B cell (primary cell): ENCODE results near the gene POLL. TPM values are rescaled to one million over a fixed set of nuclear protein-coding genes. Genes with fewer than 3 reads are reported as not detected.

ENCODE experiments used
- ATAC-seq: fragments of 200-7000 bp; cut with Tn5 transposase; one replicate; pipeline ENCODE4 v1.10.0; 2021; ENCODE audit warnings: low read depth, mild to moderate bottlenecking, moderate number of reproducible peaks, moderate library complexity
- CTCF ChIA-PET: fragments of 350-600 bp; sonication (Branson Sonifier 250); formaldehyde crosslinking; loops from one replicate; lab custom pipeline; 2021; ENCODE audit warnings: antibody characterized with exemption, inconsistent platforms; lab: Charles Lee
- POLR2A ChIA-PET: fragments of 350-600 bp; sonication (Branson Sonifier 250); formaldehyde crosslinking; loops from one replicate; lab custom pipeline; 2021; ENCODE audit warnings: antibody characterized with exemption; lab: Charles Lee
- DNase-seq: peaks from one replicate; pipeline ENCODE4 v3.0.0; 2013
- H2AFZ ChIP-seq: 2 replicates; pipeline ENCODE4 v1.6.1; 2012; ENCODE audit warnings: mild to moderate bottlenecking, low read depth, low read length; ENCODE audit not compliant: insufficient read depth, poor library complexity, severe bottlenecking
- H3K27ac ChIP-seq, 2 donors: 1 replicate in 1 of 2; 2 replicates in 1 of 2; pipeline ENCODE4 v1.5.1; 2012 to 2013; ENCODE audit warnings: low read length in 2 of 2, mild to moderate bottlenecking in 2 of 2, moderate library complexity in 1 of 2
- H3K27me3 ChIP-seq, 4 experiments: fragments of 200-600 bp in 1 of 4; sonication (generic) in 1 of 4; replicated peaks in 1 of 4; 1 replicate in 2 of 4; 2 replicates in 2 of 4; pipeline versions ENCODE4 v1.6.1 to v1.7.0; 2013 to 2016; ENCODE audit warnings: low read length in 3 of 4, mild to moderate bottlenecking in 2 of 4, mixed read lengths in 1 of 4, moderate library complexity in 1 of 4; ENCODE audit not compliant: insufficient read depth in 4 of 4, control insufficient read depth in 3 of 4; ENCODE audit errors: control extremely low read depth in 1 of 4
- H3K36me3 ChIP-seq, 2 experiments: replicated peaks in 1 of 2; 1 replicate in 1 of 2; 2 replicates in 1 of 2; pipeline versions ENCODE4 v1.6.1 to v1.7.1; 2013; ENCODE audit warnings: low read length in 1 of 2; ENCODE audit not compliant: insufficient read depth in 2 of 2, control insufficient read depth in 1 of 2; ENCODE audit errors: control extremely low read depth in 1 of 2, extremely low read depth in 1 of 2
- H3K4me1 ChIP-seq, 2 donors: fragments of 200-600 bp in 1 of 2; sonication (generic) in 1 of 2; 1 replicate in 1 of 2; 2 replicates in 1 of 2; pipeline versions ENCODE4 v1.5.1 to v1.6.1; 2013 to 2017; ENCODE audit warnings: low read length in 2 of 2; ENCODE audit not compliant: control insufficient read depth in 2 of 2, insufficient read depth in 2 of 2
- H3K4me2 ChIP-seq: replicated peaks from 2 replicates; pipeline ENCODE3; 2012; ENCODE audit warnings: mild to moderate bottlenecking, low read depth, low read length; ENCODE audit not compliant: poor library complexity, severe bottlenecking
- H3K4me3 ChIP-seq, 5 experiments: fragments of 200-600 bp in 1 of 5; sonication (generic) in 1 of 5; 1 replicate in 3 of 5; 2 replicates in 2 of 5; pipeline versions ENCODE4 v1.5.1 to v1.7.0; 2011 to 2016; ENCODE audit warnings: low read length in 4 of 5, mild to moderate bottlenecking in 4 of 5, low read depth in 2 of 5, control low read depth in 1 of 5, moderate library complexity in 1 of 5; ENCODE audit not compliant: insufficient read depth in 1 of 5; ENCODE audit errors: control extremely low read depth in 1 of 5, extremely low read depth in 1 of 5
- H3K79me2 ChIP-seq: fragments of 200-600 bp; sonication (generic); one replicate; pipeline ENCODE4 v1.6.0; 2016; ENCODE audit warnings: low read length; ENCODE audit not compliant: control insufficient read depth, insufficient read depth
- H3K9ac ChIP-seq: fragments of 200-600 bp; sonication (generic); 2 replicates; pipeline ENCODE4 v1.6.1; 2017; ENCODE audit warnings: mild to moderate bottlenecking, low read length, moderate library complexity
- H3K9me3 ChIP-seq, 3 donors: one replicate each; pipeline versions ENCODE4 v1.6.1 to v1.7.1; 2013; ENCODE audit warnings: low read length in 2 of 3; ENCODE audit not compliant: control insufficient read depth in 2 of 3, insufficient read depth in 1 of 3; ENCODE audit errors: control extremely low read depth in 1 of 3
- H4K20me1 ChIP-seq: 2 replicates; pipeline ENCODE4 v1.6.0; 2012; ENCODE audit warnings: mild to moderate bottlenecking, low read length; ENCODE audit not compliant: insufficient read depth, control insufficient read depth, poor library complexity, severe bottlenecking
- H3K27ac Mint-ChIP-seq: one replicate; pipeline ENCODE4 v1.8.0; 2021; ENCODE audit warnings: mixed read lengths
- H3K27me3 Mint-ChIP-seq: one replicate; pipeline ENCODE4 v1.8.0; 2021; ENCODE audit warnings: mixed read lengths
- H3K4me1 Mint-ChIP-seq: one replicate; pipeline ENCODE4 v1.8.0; 2021; ENCODE audit warnings: mixed read lengths
- H3K4me3 Mint-ChIP-seq: one replicate; pipeline ENCODE4 v1.8.0; 2021; ENCODE audit warnings: mixed read lengths
- H3K9me3 Mint-ChIP-seq: one replicate; pipeline ENCODE4 v1.8.0; 2022; ENCODE audit warnings: mixed read lengths; ENCODE audit not compliant: insufficient read depth
- CTCF ChIP-seq: fragments of 200-600 bp; IDR thresholded peaks from one replicate; pipeline ENCODE4 v1.8.0; 2022; ENCODE audit warnings: antibody characterized with exemption, mild to moderate bottlenecking
- EZH2 ChIP-seq: IDR thresholded peaks from 2 replicates; pipeline ENCODE4 v1.6.1; 2012; ENCODE audit warnings: borderline replicate concordance, low read depth, mild to moderate bottlenecking, moderate library complexity, low read length; ENCODE audit not compliant: insufficient read depth, poor library complexity, severe bottlenecking
- WGBS: methylation state at CpG from one replicate; pipeline ENCODE4 v1.1.5; 2013; ENCODE audit warnings: missing lambda C conversion rate; ENCODE audit not compliant: insufficient coverage; 5-methylcytosine and 5-hydroxymethylcytosine counted together
- intact Hi-C: fragments of 100-400 bp; cut with micrococcal nuclease; formaldehyde crosslinking; loops from one replicate; pipeline ENCODE4 v1.10.0; 2022
- polyA plus RNA-seq: library from polyadenylated mRNA; depleted of rRNA; stranded (reverse); fragments of >200 nt; gene quantifications from 2 replicates; pipeline ENCODE4 v1.2.3, GENCODE V29; 2012
- total RNA-seq, 2 donors: library from RNA; stranded (reverse); fragments of 120-200 nt in 1 of 2; gene quantifications; 1 replicate in 1 of 2; 2 replicates in 1 of 2; pipeline versions ENCODE4 v1.2.3 to v1.2.4, GENCODE V29; 2013 to 2022

POLL gene
- total and polyA plus RNA-seq, 2 donors (not counting 1 experiment from before 2014, with no cell fraction given) = 46.0 to 46.7 TPM

GRCh38 chr10:101613646-101614045 lies 25.6 kb upstream of the POLL start:
- H3K4me1 Mint-ChIP-seq = peaks cover 14% of the 10 kb centered on the region
- Histone ChIP-seq H3K9ac (no peak overlapping the region), H4K20me1 (peaks cover 23% of the 10 kb centered on the region), H3K27me3 (no peaks in the 10 kb centered on the region), H2AFZ (no peak overlapping the region), H3K4me1 (peaks cover 13 to 16% of the 10 kb centered on the region in 2 donors), H3K36me3 (peaks cover 0 to 75% of the 10 kb centered on the region in 2 experiments), H3K9me3 (no peaks in the 10 kb centered on the region), H3K27ac (no peak overlapping the region), H3K4me2 (no peak overlapping the region), H3K4me3 (no peak overlapping the region), H3K79me2 (no peaks in the 10 kb centered on the region)
- no peak for ATAC-seq
- H3K4me3 Mint-ChIP-seq = no peak overlapping the region
- WGBS = 93% methylated on average over 3 of the region's 3 CpGs
- no peak overlapping the region for H3K27ac Mint-ChIP-seq
- intact Hi-C loops = no loop called here
- ChIA-PET POLR2A (no interaction called here), CTCF (no interaction called here)
- H3K27me3 Mint-ChIP-seq = no peaks in the 10 kb centered on the region
- no peak for DNase-seq
- H3K9me3 Mint-ChIP-seq = no peaks in the 10 kb centered on the region
- TF ChIP-seq EZH2 (no peak), CTCF (no peak)

GRCh38 chr10:101612872-101613271 lies 24.8 kb upstream of the POLL start:
- H3K9me3 ChIP-seq = no peaks in the 10 kb centered on the region
- H3K27me3 ChIP-seq = no peaks in the 10 kb centered on the region
- peaks cover 0 to 73% of the 10 kb centered on the region in 2 experiments for H3K36me3 ChIP-seq
- no peak overlapping the region for H3K4me2 ChIP-seq
- no peak overlapping the region for H3K4me3 ChIP-seq
- ChIA-PET CTCF (no interaction called here), POLR2A (no interaction called here)
- Mint-ChIP-seq H3K4me1 (peaks cover 8% of the 10 kb centered on the region), H3K4me3 (no peak overlapping the region), H3K9me3 (no peaks in the 10 kb centered on the region), H3K27me3 (no peaks in the 10 kb centered on the region), H3K27ac (no peak overlapping the region)
- H3K9ac ChIP-seq = no peak overlapping the region
- no peak for TF ChIP-seq EZH2
- no peak for TF ChIP-seq CTCF
- ATAC-seq = no peak
- no peak overlapping the region for H3K27ac ChIP-seq
- H3K79me2 ChIP-seq = no peaks in the 10 kb centered on the region
- intact Hi-C loops = no loop called here
- peaks cover 18% of the 10 kb centered on the region for H4K20me1 ChIP-seq
- DNase-seq = no peak
- H3K4me1 ChIP-seq = peaks cover 6 to 9% of the 10 kb centered on the region in 2 donors
- H2AFZ ChIP-seq = no peak overlapping the region
- WGBS = 85% methylated on average over 5 of the region's 10 CpGs
